Mammary epithelial cell (primary cell): Measurements from ENCODE around the gene TMEM74B.

Source experiments
- EZH2 ChIP-seq: IDR thresholded peaks from 2 replicates; pipeline ENCODE4 v1.6.1; 2012; ENCODE audit warnings: low read length, inconsistent platforms, borderline replicate concordance
- TF ChIP-seq, protein P1 (sequence below), 2 donors: IDR thresholded peaks in 1 of 2; conservative IDR thresholded peaks in 1 of 2; 2 replicates each; pipeline ENCODE4 v1.5.1; 2011 to 2012; ENCODE audit warnings: inconsistent platforms in 2 of 2, low read length in 2 of 2, mild to moderate bottlenecking in 2 of 2, control low read depth in 1 of 2, low read depth in 1 of 2; ENCODE audit not compliant: insufficient read depth in 1 of 2; ENCODE audit errors: extremely low read depth in 1 of 2

- TF ChIP-seq, protein P1, sequence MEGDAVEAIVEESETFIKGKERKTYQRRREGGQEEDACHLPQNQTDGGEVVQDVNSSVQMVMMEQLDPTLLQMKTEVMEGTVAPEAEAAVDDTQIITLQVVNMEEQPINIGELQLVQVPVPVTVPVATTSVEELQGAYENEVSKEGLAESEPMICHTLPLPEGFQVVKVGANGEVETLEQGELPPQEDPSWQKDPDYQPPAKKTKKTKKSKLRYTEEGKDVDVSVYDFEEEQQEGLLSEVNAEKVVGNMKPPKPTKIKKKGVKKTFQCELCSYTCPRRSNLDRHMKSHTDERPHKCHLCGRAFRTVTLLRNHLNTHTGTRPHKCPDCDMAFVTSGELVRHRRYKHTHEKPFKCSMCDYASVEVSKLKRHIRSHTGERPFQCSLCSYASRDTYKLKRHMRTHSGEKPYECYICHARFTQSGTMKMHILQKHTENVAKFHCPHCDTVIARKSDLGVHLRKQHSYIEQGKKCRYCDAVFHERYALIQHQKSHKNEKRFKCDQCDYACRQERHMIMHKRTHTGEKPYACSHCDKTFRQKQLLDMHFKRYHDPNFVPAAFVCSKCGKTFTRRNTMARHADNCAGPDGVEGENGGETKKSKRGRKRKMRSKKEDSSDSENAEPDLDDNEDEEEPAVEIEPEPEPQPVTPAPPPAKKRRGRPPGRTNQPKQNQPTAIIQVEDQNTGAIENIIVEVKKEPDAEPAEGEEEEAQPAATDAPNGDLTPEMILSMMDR (conservative IDR thresholded peaks at IDR 0.05 in 1 of 2, IDR thresholded peaks at IDR 0.05 in 1 of 2; ENCODE audit: extremely low read depth in 1 of 2, insufficient read depth in 1 of 2, low read depth in 1 of 2, low read length in 2 of 2), result no peak
- TF ChIP-seq EZH2, result no peak
These were observed 25.7 kb upstream of the TMEM74B start for GRCh38 chr20:1210501-1210900.
